ENCODE data around the gene IMMP2L. TPM values are rescaled to one million over a fixed set of nuclear protein-coding genes. Genes with fewer than 3 reads are reported as not detected.

IMMP2L gene
- total and polyA plus RNA-seq, 2 of the 8 experiments (the other 6 are each of a cell fraction or from before 2014, with no cell fraction given), result 2.3 to 10.1 TPM

- no peak overlapping the region for H2BK5ac ChIP-seq (ENCODE audit: low read depth, low read length)
- H2BK15ac ChIP-seq (ENCODE audit: low read length), result no peak overlapping the region
- H4K91ac ChIP-seq (replicated peaks; ENCODE audit: insufficient read length, low read length), result no peak overlapping the region
- no peak overlapping the region for H3K18ac ChIP-seq (ENCODE audit: extremely low read depth, low read length)
- 78% methylated on average over 1 of the region's 1 CpG; no CpG with 5 or more reads in 1 of the 2 experiments for WGBS, 2 experiments (ENCODE audit: extremely low coverage in 1 of 2, insufficient coverage in 1 of 2, insufficient read length in 1 of 2, insufficient replicate concordance in 2 of 2, low coverage in 1 of 2, low lambda C conversion rate in 2 of 2, missing lambda C conversion rate in 1 of 2)
- no peak overlapping the region for H3K9ac ChIP-seq (replicated peaks in 1 of 4; ENCODE audit: extremely low read depth in 1 of 4, low read depth in 3 of 4, low read length in 3 of 4)
- no peak overlapping the region for H2AK5ac ChIP-seq (ENCODE audit: low read depth, low read length)
- H3K4me3 ChIP-seq (ENCODE audit: extremely low read depth in 1 of 4, insufficient read depth in 2 of 4, low read depth in 3 of 4, low read length in 4 of 4), result no peak overlapping the region
- FAIRE-seq, result no peak
- H3K23ac ChIP-seq (ENCODE audit: insufficient read length), result no peak overlapping the region
- no peaks in the 10 kb centered on the region for H3K79me1 ChIP-seq (ENCODE audit: low read depth, low read length)
- no peaks in the 10 kb centered on the region for H3K23me2 ChIP-seq (ENCODE audit: low read depth, low read length)
- no peak overlapping the region for H3K4me2 ChIP-seq (ENCODE audit: insufficient read depth in 1 of 2, low read depth in 2 of 2, low read length in 2 of 2)
- H3K27ac ChIP-seq (ENCODE audit: low read depth, low read length), result no peak overlapping the region
- H3K79me2 ChIP-seq (ENCODE audit: control insufficient read depth in 1 of 2, insufficient read depth in 2 of 2, low read length in 2 of 2), result no peaks in the 10 kb centered on the region
- no peak overlapping the region for H4K8ac ChIP-seq (ENCODE audit: extremely low read depth, insufficient read depth, low read length)
- H3K27me3 ChIP-seq (replicated peaks in 1 of 4; ENCODE audit: control insufficient read depth in 3 of 4, extremely low read depth in 1 of 4, insufficient read depth in 3 of 4, low read length in 3 of 4), result no peaks in the 10 kb centered on the region
- H4K5ac ChIP-seq (ENCODE audit: insufficient read length, low read depth, low read length), result no peak overlapping the region
- no peaks in the 10 kb centered on the region for H3K9me3 ChIP-seq (ENCODE audit: insufficient read depth in 2 of 2, low read depth in 1 of 2, low read length in 1 of 2)
- no peak overlapping the region for H2BK20ac ChIP-seq (ENCODE audit: low read length)
- H2BK12ac ChIP-seq (ENCODE audit: low read depth, low read length), result no peak overlapping the region
- H3K4ac ChIP-seq (replicated peaks; ENCODE audit: insufficient read length, low read depth, low read length), result no peak overlapping the region
- DNase-seq (ENCODE audit: low read depth in 1 of 2, low spot score in 2 of 2), result no peak
- no peak overlapping the region for H2AFZ ChIP-seq (ENCODE audit: low read length)
- peaks cover 0 to 5% (median 2%) of the 10 kb centered on the region in 4 experiments; a peak in 2 of 7 replicates for H3K4me1 ChIP-seq (replicated peaks in 1 of 4; ENCODE audit: control insufficient read depth in 3 of 4, insufficient read depth in 4 of 4, low read length in 3 of 4)
- ChIA-PET CTCF (ENCODE audit: partially characterized antibody) (interaction anchor here (1.3 to 1.6 kb wide), 3 partner anchors 11 to 530 kb away, joined by 4 to 6 read pairs (median 5); no protein-coding TSS in a partner anchor), POLR2A (ENCODE audit: partially characterized antibody) (no interaction called here)
- H2BK120ac ChIP-seq (replicated peaks; ENCODE audit: low read depth, low read length), result no peak overlapping the region
- H3K56ac ChIP-seq (replicated peaks; ENCODE audit: insufficient read length, low read depth, low read length), result no peak overlapping the region
- H3K36me3 ChIP-seq (ENCODE audit: control insufficient read depth in 2 of 4, insufficient read depth in 4 of 4, low read length in 3 of 4), result no peaks in the 10 kb centered on the region
- no peaks in the 10 kb centered on the region for H4K20me1 ChIP-seq (replicated peaks in 1 of 2; ENCODE audit: control insufficient read depth in 1 of 2, insufficient read depth in 2 of 2, low read length in 2 of 2)
- no peak overlapping the region for H3K14ac ChIP-seq (ENCODE audit: insufficient read length)
- no peak for TF ChIP-seq TAF1 (IDR thresholded peaks at IDR 0.05; ENCODE audit: low read depth, low read length)
- TF ChIP-seq KDM4A (IDR thresholded peaks at IDR 0.05; ENCODE audit: low read depth, low read length, severe bottlenecking), result no peak
- no peak for TF ChIP-seq CEBPB (IDR thresholded peaks at IDR 0.05; ENCODE audit: low read depth, low read length)
- no peak for TF ChIP-seq NRF1 (IDR thresholded peaks at IDR 0.05; ENCODE audit: low read depth, low read length)
- no peak for TF ChIP-seq MAX (IDR thresholded peaks at IDR 0.05)
- no peak for TF ChIP-seq CBX8 (IDR thresholded peaks at IDR 0.05; ENCODE audit: borderline replicate concordance, low read depth, low read length)
- no peak for TF ChIP-seq POU5F1 (IDR thresholded peaks at IDR 0.05; ENCODE audit: low read depth, low read length)
- TF ChIP-seq HDAC6 (IDR thresholded peaks at IDR 0.05; ENCODE audit: low read depth, low read length), result no peak
- TF ChIP-seq TAF7 (optimal IDR thresholded peaks at IDR 0.05; ENCODE audit: borderline replicate concordance, low read depth, low read length), result no peak
- TF ChIP-seq ASH2L (IDR thresholded peaks at IDR 0.05; ENCODE audit: low read length), result no peak
- TF ChIP-seq CTBP2 (IDR thresholded peaks at IDR 0.05; ENCODE audit: borderline replicate concordance, insufficient read depth, insufficient read length, low read length), result no peak
- TF ChIP-seq RAD21 (IDR thresholded peaks at IDR 0.05 in 1 of 2, conservative IDR thresholded peaks at IDR 0.05 in 1 of 2; ENCODE audit: low read depth in 2 of 2, low read length in 2 of 2), result no peak
- TF ChIP-seq JUN (IDR thresholded peaks at IDR 0.05; ENCODE audit: low read depth, low read length), result no peak
- TF ChIP-seq HDAC2 (IDR thresholded peaks at IDR 0.05; ENCODE audit: borderline replicate concordance in 1 of 2, low read depth in 2 of 2, low read length in 2 of 2), result no peak
Observed at GRCh38 chr7:111363099-111363498, 199.2 kb downstream of the IMMP2L start.

All from H1 (cell line).